Lung (tissue), 12 donors: ENCODE results near the gene LSM14A. TPM values are rescaled to one million over a fixed set of nuclear protein-coding genes. Genes with fewer than 3 reads are reported as not detected.

ENCODE experiments used
- ATAC-seq: fragments of 200-7000 bp; cut with Tn5 transposase; one replicate; pipeline ENCODE4 v1.9.1; 2020; ENCODE audit warnings: moderate number of reproducible peaks; ENCODE audit not compliant: insufficient read depth, low FRiP score
- DNase-seq, 3 donors: peaks; one replicate each; pipeline ENCODE4 v3.0.0-alpha.2; 2013 to 2017
- H3K27ac ChIP-seq, 2 donors: one replicate each; pipeline ENCODE4 v1.5.1; 2013; ENCODE audit warnings: mild to moderate bottlenecking in 2 of 2, moderate library complexity in 2 of 2, control low read depth in 1 of 2, inconsistent platforms in 1 of 2, low read depth in 1 of 2, low read length in 1 of 2
- H3K27me3 ChIP-seq, 3 donors: one replicate each; pipeline ENCODE4 v1.5.1; 2013; ENCODE audit warnings: low read length in 2 of 3; ENCODE audit not compliant: control insufficient read depth in 3 of 3, insufficient read depth in 3 of 3
- H3K36me3 ChIP-seq, 4 donors: one replicate each; pipeline ENCODE4 v1.5.1; 2013; ENCODE audit warnings: low read length in 4 of 4, mild to moderate bottlenecking in 1 of 4, moderate library complexity in 1 of 4; ENCODE audit not compliant: control insufficient read depth in 4 of 4, insufficient read depth in 4 of 4
- H3K4me1 ChIP-seq, 5 donors: one replicate each; pipeline ENCODE4 v1.5.1; 2013; ENCODE audit warnings: low read length in 5 of 5, mild to moderate bottlenecking in 2 of 5, moderate library complexity in 1 of 5; ENCODE audit not compliant: control insufficient read depth in 5 of 5, insufficient read depth in 5 of 5
- H3K4me3 ChIP-seq: one replicate; pipeline ENCODE4 v1.5.1; 2013; ENCODE audit warnings: mild to moderate bottlenecking, control low read depth, moderate library complexity
- H3K9ac ChIP-seq, 2 donors: one replicate each; pipeline ENCODE4 v1.5.1; 2013; ENCODE audit warnings: low read length in 2 of 2, control low read depth in 1 of 2; ENCODE audit not compliant: insufficient read depth in 1 of 2
- H3K9me3 ChIP-seq, 4 donors: one replicate each; pipeline ENCODE4 v1.5.1; 2013; ENCODE audit warnings: low read length in 3 of 4, mild to moderate bottlenecking in 1 of 4, moderate library complexity in 1 of 4; ENCODE audit not compliant: control insufficient read depth in 4 of 4, insufficient read depth in 3 of 4
- WGBS, 2 donors: extraction: QIAGEN DNeasy Blood & Tissue Kit; methylation state at CpG; one replicate each; pipeline ENCODE4 v1.1.7; 2013; 5-methylcytosine and 5-hydroxymethylcytosine counted together
- polyA plus RNA-seq, 2 donors: library from polyadenylated mRNA; stranded (reverse); fragments of 200-250 nt; gene quantifications; one replicate each; pipeline ENCODE4 v1.2.1, GENCODE V29; 2013
- total RNA-seq, 2 donors: library from RNA; depleted of rRNA in 1 of 2; stranded (reverse); fragments of >200 nt in 1 of 2; gene quantifications; one replicate each; pipeline ENCODE4 v1.2.1, GENCODE V29; 2014 to 2021
- TF ChIP-seq, protein P1 (sequence below): IDR thresholded peaks from 2 replicates; pipeline ENCODE4 v1.5.1; 2012; ENCODE audit warnings: mild to moderate bottlenecking; ENCODE audit errors: control extremely low read depth, extremely low read depth
- donor health status: control.
- donor health status: control.
- donor health status: Bipolar disorder and iron deficiency.
- donor health status: healthy.
- donor health status: DM: yes; HTN: yes; CAD: no.

LSM14A gene
- total and polyA plus RNA-seq, 4 donors, result 52.9 to 153 (median 83.5) TPM

DNA sequence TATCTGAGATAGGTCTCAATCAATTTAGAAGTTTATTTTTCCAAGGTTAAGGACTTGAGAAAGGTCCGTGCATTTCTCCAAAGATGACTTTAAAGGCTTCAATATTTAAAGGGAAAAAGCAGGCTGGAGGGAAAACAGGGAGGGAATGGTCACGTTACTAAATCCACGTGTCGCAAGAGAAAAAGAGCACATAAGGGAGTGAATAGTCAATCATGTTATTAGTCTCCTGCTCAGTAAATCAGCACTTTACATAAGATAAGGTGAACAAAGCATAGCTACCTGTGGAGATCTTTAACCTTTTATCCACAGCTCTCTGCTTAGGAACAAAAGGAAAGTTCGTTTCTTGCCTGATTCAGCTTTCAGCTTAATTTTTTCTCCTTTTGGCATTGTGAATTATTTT is 31.3 kb upstream of the LSM14A start:
- Histone ChIP-seq H3K4me3 (no peak overlapping the region), H3K9me3 (no peaks in the 10 kb centered on the region), H3K36me3 (no peaks in the 10 kb centered on the region), H3K4me1 (no peaks in the 10 kb centered on the region), H3K27me3 (no peaks in the 10 kb centered on the region), H3K27ac (no peak overlapping the region), H3K9ac (no peak overlapping the region)
- WGBS, 2 donors, result 37 to 64% methylated on average over 5 of the region's 5 CpGs
- no peak for ATAC-seq
- TF ChIP-seq, protein P1, sequence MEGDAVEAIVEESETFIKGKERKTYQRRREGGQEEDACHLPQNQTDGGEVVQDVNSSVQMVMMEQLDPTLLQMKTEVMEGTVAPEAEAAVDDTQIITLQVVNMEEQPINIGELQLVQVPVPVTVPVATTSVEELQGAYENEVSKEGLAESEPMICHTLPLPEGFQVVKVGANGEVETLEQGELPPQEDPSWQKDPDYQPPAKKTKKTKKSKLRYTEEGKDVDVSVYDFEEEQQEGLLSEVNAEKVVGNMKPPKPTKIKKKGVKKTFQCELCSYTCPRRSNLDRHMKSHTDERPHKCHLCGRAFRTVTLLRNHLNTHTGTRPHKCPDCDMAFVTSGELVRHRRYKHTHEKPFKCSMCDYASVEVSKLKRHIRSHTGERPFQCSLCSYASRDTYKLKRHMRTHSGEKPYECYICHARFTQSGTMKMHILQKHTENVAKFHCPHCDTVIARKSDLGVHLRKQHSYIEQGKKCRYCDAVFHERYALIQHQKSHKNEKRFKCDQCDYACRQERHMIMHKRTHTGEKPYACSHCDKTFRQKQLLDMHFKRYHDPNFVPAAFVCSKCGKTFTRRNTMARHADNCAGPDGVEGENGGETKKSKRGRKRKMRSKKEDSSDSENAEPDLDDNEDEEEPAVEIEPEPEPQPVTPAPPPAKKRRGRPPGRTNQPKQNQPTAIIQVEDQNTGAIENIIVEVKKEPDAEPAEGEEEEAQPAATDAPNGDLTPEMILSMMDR, result no peak
- DNase-seq, result no peak

DNA sequence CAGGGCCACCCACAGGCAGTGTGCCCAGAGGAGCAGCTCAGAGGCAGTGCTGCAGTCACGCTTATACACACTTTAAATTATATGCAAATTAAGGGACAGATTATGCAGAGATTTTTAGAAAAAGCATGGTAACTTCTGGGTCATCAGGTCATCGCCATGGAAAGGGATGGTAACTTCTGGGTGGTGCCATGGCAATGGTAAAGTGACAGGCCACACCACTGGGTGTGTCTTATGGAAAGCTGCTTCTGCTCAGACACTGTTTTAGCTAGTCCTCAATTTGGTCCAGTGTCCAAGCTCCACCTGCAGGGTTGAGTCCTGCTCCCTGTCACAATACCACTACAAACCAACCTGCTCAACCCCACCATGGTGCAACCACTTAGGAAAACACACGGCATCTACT is 29.9 kb upstream of the LSM14A start:
- TF ChIP-seq, protein P1, result no peak

DNA sequence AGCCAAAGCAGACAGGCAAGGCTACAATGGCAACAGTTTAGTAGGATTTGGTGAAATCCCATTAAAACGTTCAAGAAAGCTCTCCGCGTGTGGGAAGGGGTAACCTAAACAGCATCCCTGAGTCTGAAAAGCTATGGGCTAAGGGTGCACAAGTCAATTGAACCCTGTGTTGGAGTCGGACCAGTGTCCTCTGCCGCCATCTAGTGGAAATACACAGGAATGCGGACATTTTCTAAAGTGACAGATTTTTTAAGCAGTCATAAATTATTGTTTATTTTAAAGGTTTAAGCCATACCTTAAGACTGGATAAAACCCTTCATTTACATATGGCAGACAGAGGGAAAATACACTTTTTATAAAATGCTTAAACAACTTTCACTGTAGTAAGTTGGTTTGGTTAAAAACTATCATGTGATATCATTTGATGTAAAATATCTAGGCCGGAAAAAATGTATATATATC is 26.5 kb upstream of the LSM14A start:
- TF ChIP-seq, protein P1, result peak; percentile 65

More for the DNA sequence above, 29.9 kb upstream of the LSM14A start:
- Histone ChIP-seq H3K9ac (no peak overlapping the region), H3K27me3 (no peaks in the 10 kb centered on the region), H3K4me3 (no peak overlapping the region), H3K27ac (no peak overlapping the region), H3K36me3 (no peaks in the 10 kb centered on the region), H3K4me1 (no peaks in the 10 kb centered on the region), H3K9me3 (no peaks in the 10 kb centered on the region)
- 76 to 78% methylated on average over 3 of the region's 3 CpGs for WGBS, 2 donors
- DNase-seq (no peak), ATAC-seq (no peak)

DNA sequence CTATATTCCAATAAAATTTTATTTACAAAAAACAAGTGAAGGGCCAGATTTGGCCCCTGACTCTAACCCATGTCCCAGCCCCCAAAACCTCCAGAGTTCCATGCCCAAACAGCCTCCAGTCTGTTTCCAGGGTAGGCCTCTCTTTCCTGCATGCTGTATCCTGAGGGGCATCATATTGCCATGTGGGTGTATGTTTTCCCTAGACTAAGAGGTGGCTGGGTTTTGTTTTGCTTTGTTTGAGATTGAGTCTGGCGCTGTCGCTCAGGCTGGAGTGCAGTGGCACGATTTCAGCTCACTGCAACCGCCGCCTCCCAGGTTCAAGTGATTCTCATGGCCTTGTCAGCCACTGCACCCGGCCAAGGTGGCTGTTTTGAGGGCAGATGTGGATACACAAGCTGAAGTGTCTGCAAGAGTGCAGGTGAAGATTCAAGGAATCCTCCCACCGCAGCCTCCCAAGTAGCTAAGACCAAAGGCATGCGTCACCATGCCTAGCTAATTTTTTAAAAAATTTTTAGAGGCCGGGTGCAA is 23.6 kb upstream of the LSM14A start:
- H3K4me3 ChIP-seq, result no peak overlapping the region
- WGBS, 2 donors, result 80 to 89% methylated on average over 9 of the region's 9 CpGs
- no peaks in the 10 kb centered on the region for H3K4me1 ChIP-seq
- no peak for DNase-seq
- no peak overlapping the region for H3K27ac ChIP-seq
- H3K36me3 ChIP-seq, result no peaks in the 10 kb centered on the region
- H3K9me3 ChIP-seq, result no peaks in the 10 kb centered on the region
- no peaks in the 10 kb centered on the region for H3K27me3 ChIP-seq
- TF ChIP-seq, protein P1, result no peak
- no peak overlapping the region for H3K9ac ChIP-seq
- ATAC-seq, result no peak

More for the DNA sequence above, 26.5 kb upstream of the LSM14A start:
- Histone ChIP-seq H3K4me1 (no peaks in the 10 kb centered on the region), H3K27me3 (no peaks in the 10 kb centered on the region), H3K27ac (no peak overlapping the region), H3K36me3 (no peaks in the 10 kb centered on the region), H3K9ac (no peak overlapping the region), H3K4me3 (no peak overlapping the region), H3K9me3 (no peaks in the 10 kb centered on the region)
- 14 to 16% methylated on average over 7 of the region's 7 CpGs for WGBS, 2 donors
- ATAC-seq (no peak), DNase-seq (peak; percentile 62 to 69 (median 69))
